Smooth muscle cell (in vitro differentiated cells): ENCODE data around the gene HECTD3. TPM values are rescaled to one million over a fixed set of nuclear protein-coding genes. Genes with fewer than 3 reads are reported as not detected.
A peak's percentile ranks its signal among the peaks of the same experiment; 100 is the strongest.

Experiments used
- DNase-seq: peaks from one replicate; lab custom pipeline; 2025; ENCODE audit not compliant: unreplicated experiment; lab: John Stamatoyannopoulos, UW
- H2AFZ ChIP-seq: fragments of 200-600 bp; sonication (generic); 2 replicates; pipeline ENCODE4 v1.6.0; 2016; ENCODE audit warnings: antibody characterized with exemption, low read depth, mild to moderate bottlenecking
- H3F3A ChIP-seq: fragments of 200-600 bp; sonication (generic); 2 replicates; pipeline ENCODE4 v1.6.0; 2017; ENCODE audit warnings: antibody characterized with exemption, low read depth
- H3K27ac ChIP-seq: fragments of 200-600 bp; sonication (generic); 2 replicates; pipeline ENCODE4 v1.5.1; 2016; ENCODE audit warnings: low read depth, mild to moderate bottlenecking
- H3K27me3 ChIP-seq: fragments of 200-600 bp; sonication (generic); 2 replicates; pipeline ENCODE4 v1.6.1; 2016; ENCODE audit warnings: low read depth, mild to moderate bottlenecking
- H3K36me3 ChIP-seq: fragments of 200-600 bp; sonication (generic); 2 replicates; pipeline ENCODE4 v1.5.1; 2016; ENCODE audit warnings: low read depth
- H3K4me1 ChIP-seq: fragments of 200-600 bp; sonication (generic); 2 replicates; pipeline ENCODE4 v1.5.1; 2016; ENCODE audit warnings: low read depth
- H3K4me2 ChIP-seq: fragments of 200-600 bp; sonication (generic); 2 replicates; pipeline ENCODE4 v1.6.0; 2016; ENCODE audit warnings: mild to moderate bottlenecking
- H3K4me3 ChIP-seq: fragments of 200-600 bp; sonication (generic); 2 replicates; pipeline ENCODE4 v1.5.1; 2016; ENCODE audit warnings: mild to moderate bottlenecking
- H3K79me2 ChIP-seq: fragments of 200-600 bp; sonication (generic); 2 replicates; pipeline ENCODE4 v1.6.0; 2016; ENCODE audit warnings: low read depth, mild to moderate bottlenecking
- H3K9ac ChIP-seq: fragments of 200-600 bp; sonication (generic); 2 replicates; pipeline ENCODE4 v1.6.0; 2016; ENCODE audit warnings: low read depth
- H3K9me3 ChIP-seq: fragments of 200-600 bp; sonication (generic); replicated peaks from 2 replicates; pipeline ENCODE4 v1.5.1; 2016; ENCODE audit warnings: low read depth
- H4K20me1 ChIP-seq: fragments of 200-600 bp; sonication (generic); 2 replicates; pipeline ENCODE4 v1.6.0; 2016; ENCODE audit warnings: low read depth
- CTCF ChIP-seq: fragments of 200-600 bp; sonication (generic); IDR thresholded peaks from 2 replicates; pipeline ENCODE4 v1.5.1; 2017; ENCODE audit warnings: borderline replicate concordance, mild to moderate bottlenecking, antibody characterized with exemption; ENCODE audit not compliant: insufficient read depth, poor library complexity, severe bottlenecking
- WGBS: methylation state at CpG from one replicate; pipeline ENCODE4 v1.1.7; 2016; ENCODE audit warnings: low lambda C conversion rate; 5-methylcytosine and 5-hydroxymethylcytosine counted together
- polyA plus RNA-seq: library from polyadenylated mRNA; unstranded; fragments of >200 nt; fragmentation: Nextera tagmentation; extraction: Ambion mirVana; gene quantifications from 2 replicates; pipeline ENCODE4 v1.2.1, GENCODE V29; 2016
- total RNA-seq: library from RNA; depleted of rRNA; stranded (reverse); fragments of >200 nt; gene quantifications from 2 replicates; pipeline ENCODE4 v1.2.3, GENCODE V29; 2014

HECTD3 gene
- total and polyA plus RNA-seq, 2 experiments from 2014 or later: 22.7 to 41.7 TPM

DNA sequence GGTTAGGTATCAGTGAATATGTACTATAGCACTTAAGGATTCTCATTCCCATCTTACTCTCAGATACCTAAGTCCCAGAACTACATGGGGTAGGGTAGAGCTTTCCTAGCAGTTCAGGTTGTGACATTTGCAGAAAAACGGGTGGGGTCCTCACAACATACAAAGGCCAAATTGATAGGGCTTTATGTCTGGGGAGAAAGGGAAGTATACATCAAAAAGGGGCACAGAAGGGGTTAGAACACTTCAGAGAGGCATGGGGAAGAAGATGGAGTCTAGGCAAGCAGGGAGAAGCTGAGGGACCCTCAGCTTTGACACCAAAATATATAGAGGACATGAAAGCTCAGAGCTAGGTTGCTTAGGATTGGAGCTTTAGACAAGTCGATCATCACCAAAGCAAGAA, 4.6 kb upstream of the HECTD3 start:
- no peak for DNase-seq

DNA sequence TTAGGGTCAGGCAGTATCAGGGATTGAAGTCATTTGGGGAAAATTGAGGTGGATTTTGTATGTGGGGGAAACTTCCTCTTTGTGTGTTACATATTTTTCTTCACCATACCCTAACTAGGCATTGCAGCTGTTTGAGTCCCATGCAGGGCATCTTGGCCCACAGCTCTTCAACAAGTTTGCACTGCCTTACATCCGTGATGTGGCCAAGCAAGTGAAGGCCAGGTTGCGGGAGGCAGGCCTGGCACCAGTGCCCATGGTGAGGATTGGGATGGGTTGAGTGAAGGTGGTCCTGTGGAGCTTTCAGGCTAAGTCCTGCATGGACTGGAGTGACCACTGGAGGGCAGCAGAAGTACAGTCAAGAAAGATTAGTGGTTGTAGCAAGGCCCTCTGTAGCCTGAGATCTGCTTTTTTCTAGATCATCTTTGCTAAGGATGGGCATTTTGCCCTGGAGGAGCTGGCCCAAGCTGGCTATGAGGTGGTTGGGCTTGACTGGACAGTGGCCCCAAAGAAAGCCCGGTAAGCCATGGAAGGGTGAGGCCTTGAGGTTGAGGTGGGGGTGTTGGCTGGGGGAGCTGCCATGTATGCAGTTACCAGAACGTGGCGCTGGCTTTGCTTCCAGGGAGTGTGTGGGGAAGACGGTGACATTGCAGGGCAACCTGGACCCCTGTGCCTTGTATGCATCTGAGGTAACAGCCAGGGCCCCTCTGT, 3.4 kb upstream of the HECTD3 start:
- H3K9me3 ChIP-seq: no peaks in the 10 kb centered on the region
- no peaks in the 10 kb centered on the region for H3F3A ChIP-seq
- H2AFZ ChIP-seq: no peak overlapping the region
- H3K9ac ChIP-seq: no peak overlapping the region
- WGBS: 70% methylated on average over 6 of the region's 6 CpGs
- TF ChIP-seq CTCF: peak; percentile 89
- H3K4me2 ChIP-seq: no peak overlapping the region
- peaks cover 10% of the 10 kb centered on the region for H3K79me2 ChIP-seq
- no peak overlapping the region for H3K4me3 ChIP-seq
- peaks cover 17% of the 10 kb centered on the region for H3K4me1 ChIP-seq
- DNase-seq: peak; percentile 25
- H3K27me3 ChIP-seq: no peaks in the 10 kb centered on the region
- H3K36me3 ChIP-seq: no peaks in the 10 kb centered on the region
- no peak overlapping the region for H3K27ac ChIP-seq
- H4K20me1 ChIP-seq: peaks cover 6% of the 10 kb centered on the region

More for the DNA sequence above, 4.6 kb upstream of the HECTD3 start:
- Histone ChIP-seq H3K27me3 (no peaks in the 10 kb centered on the region), H3K4me3 (no peak overlapping the region), H4K20me1 (no peaks in the 10 kb centered on the region), H3K36me3 (no peaks in the 10 kb centered on the region), H3K9ac (no peak overlapping the region), H3K27ac (no peak overlapping the region), H3K79me2 (peaks cover under 1% of the 10 kb centered on the region), H3F3A (no peaks in the 10 kb centered on the region), H3K4me2 (no peak overlapping the region), H2AFZ (no peak overlapping the region), H3K9me3 (no peaks in the 10 kb centered on the region), H3K4me1 (peaks cover 12% of the 10 kb centered on the region)
- WGBS: 80% methylated on average over 2 of the region's 2 CpGs
- TF ChIP-seq CTCF: no peak

DNA sequence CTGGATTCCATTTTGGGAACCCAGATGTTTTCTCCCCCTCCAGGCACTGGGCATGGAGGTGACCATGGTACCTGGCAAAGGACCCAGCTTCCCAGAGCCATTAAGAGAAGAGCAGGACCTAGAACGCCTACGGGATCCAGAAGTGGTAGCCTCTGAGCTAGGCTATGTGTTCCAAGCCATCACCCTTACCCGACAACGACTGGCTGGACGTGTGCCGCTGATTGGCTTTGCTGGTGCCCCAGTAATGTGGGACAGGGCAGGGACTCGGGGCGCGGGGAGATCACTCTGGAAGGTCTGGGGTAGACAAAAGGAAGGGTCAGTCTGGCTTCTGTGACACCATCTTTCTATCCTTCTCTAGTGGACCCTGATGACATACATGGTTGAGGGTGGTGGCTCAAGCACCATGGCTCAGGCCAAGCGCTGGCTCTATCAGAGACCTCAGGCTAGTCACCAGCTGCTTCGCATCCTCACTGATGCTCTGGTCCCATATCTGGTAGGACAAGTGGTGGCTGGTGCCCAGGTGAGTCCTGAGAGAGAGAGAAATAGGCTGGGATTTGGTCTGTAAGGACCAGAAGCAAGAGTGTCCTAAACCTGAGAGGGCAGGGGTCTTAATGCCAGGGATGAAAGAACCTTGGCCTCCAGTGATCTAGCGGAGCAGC, 2.6 kb upstream of the HECTD3 start:
- WGBS: 90% methylated on average over 12 of the region's 12 CpGs
- no peak for TF ChIP-seq CTCF
- Histone ChIP-seq H3K4me1 (peaks cover 17% of the 10 kb centered on the region), H3K79me2 (peaks cover 10% of the 10 kb centered on the region), H3K9me3 (no peaks in the 10 kb centered on the region), H3K36me3 (no peaks in the 10 kb centered on the region), H3F3A (no peaks in the 10 kb centered on the region), H3K27me3 (no peaks in the 10 kb centered on the region), H3K27ac (peak overlapping the region; percentile 6), H3K9ac (no peak overlapping the region), H4K20me1 (peaks cover 6% of the 10 kb centered on the region), H2AFZ (no peak overlapping the region), H3K4me2 (peak overlapping the region; percentile 99), H3K4me3 (no peak overlapping the region)
- DNase-seq: no peak
